Keratinocyte (primary cell): ENCODE results near the gene SRD5A2.

Source experiments
- CTCF ChIP-seq, 3 experiments: IDR thresholded peaks in 1 of 3; conservative IDR thresholded peaks in 1 of 3; optimal IDR thresholded peaks in 1 of 3; 2 replicates in 2 of 3; 3 replicates in 1 of 3; pipeline versions ENCODE3 to v1.5.1; 2011; ENCODE audit warnings: low read length in 3 of 3, mild to moderate bottlenecking in 3 of 3, moderate library complexity in 2 of 3, control low read depth in 1 of 3, inconsistent platforms in 1 of 3; ENCODE audit not compliant: insufficient read depth in 2 of 3; ENCODE audit errors: extremely low read depth in 1 of 3
- EZH2 ChIP-seq: IDR thresholded peaks from one replicate; pipeline ENCODE4 v1.6.1; 2012; ENCODE audit warnings: inconsistent platforms, mild to moderate bottlenecking, low read length, moderate library complexity

- TF ChIP-seq CTCF (optimal IDR thresholded peaks at IDR 0.05 in 1 of 3, IDR thresholded peaks at IDR 0.05 in 1 of 3, conservative IDR thresholded peaks at IDR 0.05 in 1 of 3; ENCODE audit: extremely low read depth in 1 of 3, insufficient read depth in 2 of 3, low read length in 3 of 3) (no peak), EZH2 (no peak)
Observed at GRCh38 chr2:31547485-31547884, 33.3 kb downstream of the SRD5A2 start.
